NB4 (cell line): ENCODE results near the gene ABHD17C.

Experiments used
- DNase-seq: peaks from one replicate; pipeline ENCODE4 v3.0.0; 2010; ENCODE audit warnings: low read depth
- H3K4me3 ChIP-seq: one replicate; pipeline ENCODE4 v1.5.1; 2011; ENCODE audit warnings: mild to moderate bottlenecking, low read depth, low read length, moderate library complexity
- CTCF ChIP-seq: IDR thresholded peaks from one replicate; pipeline ENCODE4 v1.5.1; 2012; ENCODE audit warnings: low read depth, low read length
- MAX ChIP-seq: IDR thresholded peaks from 2 replicates; pipeline ENCODE4 v1.6.1; 2011; ENCODE audit warnings: low read depth, low read length
- MYC ChIP-seq: IDR thresholded peaks from 2 replicates; pipeline ENCODE4 v1.6.1; 2011; ENCODE audit warnings: low read depth, low read length
- POLR2A ChIP-seq: IDR thresholded peaks from 2 replicates; pipeline ENCODE4 v1.6.1; 2011; ENCODE audit warnings: mild to moderate bottlenecking; ENCODE audit not compliant: insufficient read length; ENCODE audit errors: extremely low read depth

ABHD17C gene

GRCh38 chr15:80796407-80796806 is 101.3 kb downstream of the ABHD17C start:
- no peak overlapping the region for H3K4me3 ChIP-seq
- TF ChIP-seq CTCF = no peak
- DNase-seq = no peak

GRCh38 chr15:80798911-80799310 is 103.8 kb downstream of the ABHD17C start:
- H3K4me3 ChIP-seq = no peak overlapping the region
- DNase-seq = no peak
- TF ChIP-seq MYC = no peak
- no peak for TF ChIP-seq CTCF
- no peak for TF ChIP-seq POLR2A
- no peak for TF ChIP-seq MAX

GRCh38 chr15:80800067-80800466 is 105.0 kb downstream of the ABHD17C start:
- TF ChIP-seq MAX (no peak), MYC (no peak), POLR2A (no peak), CTCF (no peak)
- no peak for DNase-seq

GRCh38 chr15:80801891-80802680 is 107.0 kb downstream of the ABHD17C start:
- TF ChIP-seq POLR2A (no peak), MYC (no peak)
- DNase-seq = no peak
- H3K4me3 ChIP-seq = no peak overlapping the region

More at GRCh38 chr15:80800067-80800466, 105.0 kb downstream of the ABHD17C start:
- no peak overlapping the region for H3K4me3 ChIP-seq

GRCh38 chr15:80803580-80804525 is 108.7 kb downstream of the ABHD17C start:
- no peak overlapping the region for H3K4me3 ChIP-seq

More at GRCh38 chr15:80803580-80804525, 108.7 kb downstream of the ABHD17C start:
- TF ChIP-seq MYC = no peak
- TF ChIP-seq POLR2A = no peak
- TF ChIP-seq CTCF = no peak
- no peak for TF ChIP-seq MAX
- no peak for DNase-seq
